Activated CD4-positive, alpha-beta T cell treated with anti-CD3 and anti-CD28 coated beads, Interleukin-2, amount 10 ng/mL, durations not matched to agents 7 days and 5 days (primary cell): ENCODE measurements around the gene ARID1B. TPM values are rescaled to one million over a fixed set of nuclear protein-coding genes. Genes with fewer than 3 reads are reported as not detected.

Experiments
- CTCF ChIA-PET: fragments of 350-600 bp; sonication (Branson Sonifier 250); formaldehyde crosslinking; loops from one replicate; lab custom pipeline; 2021; ENCODE audit warnings: antibody characterized with exemption; lab: Charles Lee
- POLR2A ChIA-PET: fragments of 350-600 bp; sonication (Branson Sonifier 250); formaldehyde crosslinking; loops from one replicate; lab custom pipeline; 2021; ENCODE audit warnings: antibody characterized with exemption; lab: Charles Lee
- DNase-seq: peaks from one replicate; pipeline ENCODE4 v3.0.0-alpha.2; 2020
- H3K27ac Mint-ChIP-seq: one replicate; pipeline ENCODE4 v1.8.0; 2021; ENCODE audit warnings: mild to moderate bottlenecking, moderate library complexity, mixed read lengths
- H3K27me3 Mint-ChIP-seq: one replicate; pipeline ENCODE4 v1.8.0; 2021; ENCODE audit warnings: mixed read lengths
- H3K36me3 Mint-ChIP-seq: one replicate; pipeline ENCODE4 v1.8.0; 2021; ENCODE audit warnings: low read depth, mixed read lengths
- H3K4me1 Mint-ChIP-seq: one replicate; pipeline ENCODE4 v1.8.0; 2021; ENCODE audit warnings: mixed read lengths
- H3K4me3 Mint-ChIP-seq: one replicate; pipeline ENCODE4 v1.8.0; 2021; ENCODE audit warnings: mild to moderate bottlenecking, moderate library complexity, mixed read lengths
- H3K9me3 Mint-ChIP-seq: one replicate; pipeline ENCODE4 v1.8.0; 2021; ENCODE audit warnings: mixed read lengths
- total RNA-seq, 2 experiments: library from RNA; stranded (reverse); gene quantifications; one replicate each; pipeline ENCODE4 v1.2.3, GENCODE V29; 2021

The ARID1B gene
- total RNA-seq, 2 experiments from 2014 or later: 76.8 to 89.6 TPM

DNA sequence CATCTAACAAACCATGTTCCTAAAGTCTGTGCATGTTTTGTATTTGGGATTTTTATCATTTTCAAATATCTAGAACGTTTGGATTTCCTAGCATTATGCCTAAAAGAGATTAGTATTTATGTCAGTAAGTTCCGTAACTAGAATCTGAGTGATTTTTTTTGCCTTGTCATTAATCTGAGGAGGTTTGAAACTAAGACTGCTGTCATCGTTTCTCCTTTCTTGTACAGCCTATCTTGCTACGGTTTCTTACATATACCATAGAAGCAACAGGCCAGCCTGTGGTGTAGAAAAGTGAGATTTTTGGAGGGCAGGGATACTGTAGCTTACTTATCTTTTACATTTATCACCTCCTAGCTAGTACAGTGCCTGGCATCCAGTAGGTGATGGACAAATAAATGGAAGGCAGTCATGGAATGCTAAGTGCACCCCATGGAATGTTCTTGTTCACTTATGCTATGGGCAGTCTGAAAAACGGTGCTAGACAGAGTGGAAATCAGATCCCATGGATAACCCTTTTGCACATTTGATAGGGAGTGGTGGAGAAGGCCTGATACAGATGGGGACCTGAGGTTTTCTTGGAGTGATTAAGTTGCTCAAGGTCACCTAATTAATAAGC is 93.9 kb downstream of the ARID1B start:
- CTCF ChIA-PET: interaction anchor here (1.2 kb wide), 1 partner anchor 54 kb away, joined by 3 read pairs; no protein-coding TSS in a partner anchor
- DNase-seq: no peak
- POLR2A ChIA-PET: no interaction called here
- Mint-ChIP-seq H3K27me3 (no peaks in the 10 kb centered on the region), H3K36me3 (peaks cover 11% of the 10 kb centered on the region), H3K9me3 (no peaks in the 10 kb centered on the region), H3K27ac (no peak overlapping the region), H3K4me1 (peaks cover 36% of the 10 kb centered on the region), H3K4me3 (no peak overlapping the region)

DNA sequence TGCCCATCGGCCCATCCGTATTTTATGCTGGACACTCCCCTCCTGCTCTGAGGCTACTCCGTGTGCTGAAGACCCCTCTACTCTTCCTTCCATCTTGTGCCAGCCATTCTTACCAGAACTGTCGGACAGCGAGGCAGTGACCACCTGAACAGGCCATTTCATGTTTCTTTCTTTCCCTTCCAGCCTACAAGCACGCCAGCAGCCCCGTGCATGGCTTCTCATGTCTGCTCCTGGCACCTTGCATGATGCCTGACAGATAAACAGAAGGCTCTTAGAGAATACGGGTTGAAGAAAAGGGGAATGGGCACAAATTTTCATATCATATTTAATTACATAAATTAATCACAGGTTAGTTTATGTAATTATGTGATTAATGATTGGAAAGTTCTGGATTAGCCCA is 95.7 kb downstream of the ARID1B start:
- H3K27me3 Mint-ChIP-seq: no peaks in the 10 kb centered on the region
- peaks cover 11% of the 10 kb centered on the region for H3K36me3 Mint-ChIP-seq
- no peak overlapping the region for H3K4me3 Mint-ChIP-seq
- H3K27ac Mint-ChIP-seq: no peak overlapping the region
- POLR2A ChIA-PET: no interaction called here
- CTCF ChIA-PET: no interaction called here
- DNase-seq: no peak
- peaks cover 19% of the 10 kb centered on the region for H3K4me1 Mint-ChIP-seq
- H3K9me3 Mint-ChIP-seq: no peaks in the 10 kb centered on the region

DNA sequence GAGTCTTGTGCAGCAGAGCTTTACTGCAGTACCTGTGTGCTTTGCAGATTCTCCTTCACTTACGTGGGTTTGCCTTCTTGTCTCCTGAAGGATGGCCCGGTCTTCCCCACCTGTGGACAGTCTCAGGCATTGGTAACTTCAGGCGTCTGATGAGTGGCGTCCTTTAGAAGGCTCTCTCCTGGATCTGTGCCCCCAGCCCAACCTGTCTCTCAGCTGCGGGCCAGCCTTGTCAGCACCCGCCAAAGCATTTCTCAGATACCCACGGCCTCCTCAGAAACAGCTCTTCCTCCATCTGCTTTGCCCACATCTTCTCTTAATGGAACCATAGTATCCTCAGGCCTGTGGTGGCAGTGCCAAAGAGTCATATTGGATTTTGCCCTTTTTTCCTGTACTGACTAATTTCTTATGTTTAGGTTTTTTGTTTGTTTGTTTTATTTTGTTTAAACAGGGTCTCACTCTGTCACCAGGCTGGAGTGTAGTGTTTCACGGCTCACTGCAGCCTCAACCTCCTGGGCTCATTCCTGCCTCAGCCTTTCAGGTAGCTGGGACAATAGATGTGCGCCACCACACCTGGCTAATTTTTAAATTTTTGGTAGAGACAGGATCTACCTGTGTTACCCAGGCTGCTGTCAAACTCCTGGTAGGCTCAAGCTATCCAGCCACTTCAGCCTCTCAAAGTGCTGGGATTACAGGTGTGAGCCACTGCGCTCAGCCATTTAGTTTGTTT is 96.6 kb downstream of the ARID1B start:
- H3K4me1 Mint-ChIP-seq: peaks cover 16% of the 10 kb centered on the region

DNA sequence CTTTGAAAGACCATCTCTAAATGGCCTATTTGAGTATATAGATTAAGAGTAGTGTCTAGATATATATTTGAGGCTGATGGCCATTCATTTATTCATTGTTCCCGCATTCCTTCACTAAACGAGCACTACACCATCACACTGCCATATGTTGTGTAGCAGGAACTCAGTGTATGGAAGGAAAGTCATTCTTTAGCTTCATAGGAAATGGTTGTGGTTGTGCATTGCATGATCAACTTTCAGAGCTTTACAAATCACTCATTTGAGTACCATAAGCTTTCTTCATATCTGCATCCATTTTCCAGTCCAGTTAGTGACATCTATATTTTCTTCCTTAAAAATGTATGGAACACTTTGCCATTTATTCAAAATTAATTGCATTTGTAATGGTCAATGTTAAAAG is 97.9 kb downstream of the ARID1B start:
- Mint-ChIP-seq H3K4me1 (peaks cover 16% of the 10 kb centered on the region), H3K9me3 (no peaks in the 10 kb centered on the region), H3K36me3 (peaks cover 13% of the 10 kb centered on the region), H3K27me3 (no peaks in the 10 kb centered on the region), H3K4me3 (no peak overlapping the region), H3K27ac (no peak overlapping the region)
- POLR2A ChIA-PET: no interaction called here
- DNase-seq: no peak
- CTCF ChIA-PET: interaction anchor here (1.0 to 1.1 kb wide), 2 partner anchors 9 to 35 kb away, joined by 3 to 4 read pairs; no protein-coding TSS in a partner anchor

More for the DNA sequence above, 96.6 kb downstream of the ARID1B start:
- ChIA-PET CTCF (no interaction called here), POLR2A (no interaction called here)
- no peak overlapping the region for H3K4me3 Mint-ChIP-seq
- no peaks in the 10 kb centered on the region for H3K27me3 Mint-ChIP-seq
- H3K9me3 Mint-ChIP-seq: no peaks in the 10 kb centered on the region
- peaks cover 13% of the 10 kb centered on the region for H3K36me3 Mint-ChIP-seq
- no peak overlapping the region for H3K27ac Mint-ChIP-seq
- no peak for DNase-seq

DNA sequence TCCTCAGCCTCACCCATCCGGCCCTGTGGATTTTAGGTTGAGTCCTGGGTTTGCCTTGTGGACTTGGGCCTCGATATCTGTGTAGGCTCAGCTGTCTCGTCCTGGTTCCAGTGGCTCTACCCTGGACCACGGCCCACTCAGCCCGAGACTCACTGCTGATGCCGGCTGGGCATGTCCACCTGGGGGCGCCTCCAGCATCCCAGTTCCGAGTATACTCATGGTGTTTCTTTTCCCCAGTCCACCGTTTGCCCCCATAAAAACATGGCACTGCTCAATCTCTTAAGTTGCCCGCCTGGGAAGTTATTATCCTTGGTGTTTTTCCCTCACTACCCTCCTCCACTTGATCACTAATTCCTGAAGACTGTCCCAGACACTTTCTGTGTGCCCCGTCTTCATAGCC is 99.1 kb downstream of the ARID1B start:
- Mint-ChIP-seq H3K36me3 (peaks cover 13% of the 10 kb centered on the region), H3K9me3 (no peaks in the 10 kb centered on the region), H3K27ac (no peak overlapping the region), H3K27me3 (no peaks in the 10 kb centered on the region), H3K4me3 (no peak overlapping the region), H3K4me1 (peaks cover 16% of the 10 kb centered on the region)
- POLR2A ChIA-PET: no interaction called here
- CTCF ChIA-PET: no interaction called here
- no peak for DNase-seq

DNA sequence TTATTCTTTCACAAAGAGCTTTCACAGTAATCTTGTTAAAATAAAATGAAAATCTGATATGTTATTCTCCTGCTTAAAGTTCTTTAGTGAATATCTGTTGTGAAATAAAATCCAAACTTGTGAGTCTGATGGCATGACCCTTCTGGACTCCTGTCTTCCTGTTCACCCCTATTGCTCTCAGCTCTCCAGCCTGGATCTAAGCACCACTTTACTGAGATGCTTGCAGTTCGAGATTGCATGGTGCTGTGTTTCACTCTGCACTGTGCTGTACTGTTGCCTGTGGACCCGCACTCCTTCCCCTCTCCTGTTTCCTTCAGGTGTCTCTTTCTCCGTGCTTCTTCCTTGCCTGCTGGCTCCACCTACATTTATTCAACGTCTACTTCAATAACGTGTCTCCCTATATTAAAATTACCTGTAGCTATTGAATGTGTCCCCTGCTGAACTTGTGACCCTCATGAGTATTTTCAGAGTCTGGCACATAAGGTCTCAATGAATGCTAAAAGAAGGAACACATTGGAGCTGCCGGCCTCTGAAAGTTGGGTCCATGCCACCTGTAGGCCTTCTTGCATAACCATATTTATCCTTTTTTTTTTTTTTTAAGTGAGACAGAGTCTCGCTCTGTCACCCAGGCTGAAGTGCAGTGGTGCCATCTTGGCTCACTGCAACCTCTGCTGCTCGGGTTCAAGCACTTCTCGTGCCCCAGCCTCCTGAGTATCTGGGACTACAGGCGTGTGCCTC is 100.1 kb downstream of the ARID1B start:
- no peak overlapping the region for H3K27ac Mint-ChIP-seq
- H3K36me3 Mint-ChIP-seq: peaks cover 13% of the 10 kb centered on the region
- H3K27me3 Mint-ChIP-seq: no peaks in the 10 kb centered on the region
- H3K9me3 Mint-ChIP-seq: no peaks in the 10 kb centered on the region
- ChIA-PET POLR2A (no interaction called here), CTCF (interaction anchor here (0.9 kb wide), 1 partner anchor 11 kb away, joined by 3 read pairs; no protein-coding TSS in a partner anchor)
- no peak for DNase-seq
- peaks cover 24% of the 10 kb centered on the region for H3K4me1 Mint-ChIP-seq
- H3K4me3 Mint-ChIP-seq: no peak overlapping the region

DNA sequence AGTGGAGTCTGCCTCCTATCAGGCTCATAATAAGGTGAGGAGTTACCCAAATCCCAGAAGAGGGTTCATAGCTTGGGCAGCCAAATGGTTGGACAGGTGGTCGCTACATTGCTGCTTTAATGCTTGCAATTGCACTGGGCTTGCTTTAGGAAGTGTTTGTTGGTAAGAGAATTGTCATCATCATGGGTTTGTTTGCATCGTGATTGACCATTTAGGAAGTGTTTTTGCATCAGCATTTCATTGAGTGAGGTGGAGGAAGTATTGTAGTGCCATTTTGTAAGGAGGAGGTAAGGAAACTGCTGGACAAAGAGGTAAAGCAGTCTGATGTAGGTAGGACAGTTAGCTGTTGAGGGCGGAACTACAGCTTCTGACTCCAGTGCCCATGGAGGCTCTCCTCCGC is 101.5 kb downstream of the ARID1B start:
- ChIA-PET POLR2A (no interaction called here), CTCF (no interaction called here)
- no peak overlapping the region for H3K4me3 Mint-ChIP-seq

DNA sequence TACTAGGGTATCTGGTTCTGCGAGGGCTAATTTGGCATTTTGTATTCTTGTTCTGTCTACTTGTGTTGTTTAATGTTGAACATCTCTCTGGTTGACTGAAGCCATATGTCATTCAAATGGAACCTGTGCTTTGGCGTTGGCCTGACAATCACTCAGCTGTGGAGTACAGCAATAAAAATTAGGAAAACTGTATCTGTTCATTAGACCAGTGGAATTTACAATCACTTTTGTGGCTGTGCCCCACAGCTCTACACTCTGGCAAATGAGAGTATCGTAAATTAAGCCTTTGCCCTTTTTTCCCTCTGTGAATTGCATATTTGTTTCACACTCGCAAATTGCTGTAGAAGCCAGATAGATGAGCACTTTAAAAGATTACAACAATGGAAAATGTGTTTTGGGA is 102.0 kb downstream of the ARID1B start:
- Mint-ChIP-seq H3K4me1 (peaks cover 34% of the 10 kb centered on the region), H3K4me3 (no peak overlapping the region), H3K27ac (no peak overlapping the region), H3K9me3 (no peaks in the 10 kb centered on the region), H3K27me3 (no peaks in the 10 kb centered on the region), H3K36me3 (peaks cover 6% of the 10 kb centered on the region)
- ChIA-PET CTCF (no interaction called here), POLR2A (no interaction called here)
- DNase-seq: no peak

More for the DNA sequence above, 101.5 kb downstream of the ARID1B start:
- H3K27me3 Mint-ChIP-seq: no peaks in the 10 kb centered on the region
- H3K27ac Mint-ChIP-seq: no peak overlapping the region
- H3K36me3 Mint-ChIP-seq: peaks cover 10% of the 10 kb centered on the region
- DNase-seq: no peak
- H3K4me1 Mint-ChIP-seq: peaks cover 36% of the 10 kb centered on the region
- H3K9me3 Mint-ChIP-seq: no peaks in the 10 kb centered on the region

DNA sequence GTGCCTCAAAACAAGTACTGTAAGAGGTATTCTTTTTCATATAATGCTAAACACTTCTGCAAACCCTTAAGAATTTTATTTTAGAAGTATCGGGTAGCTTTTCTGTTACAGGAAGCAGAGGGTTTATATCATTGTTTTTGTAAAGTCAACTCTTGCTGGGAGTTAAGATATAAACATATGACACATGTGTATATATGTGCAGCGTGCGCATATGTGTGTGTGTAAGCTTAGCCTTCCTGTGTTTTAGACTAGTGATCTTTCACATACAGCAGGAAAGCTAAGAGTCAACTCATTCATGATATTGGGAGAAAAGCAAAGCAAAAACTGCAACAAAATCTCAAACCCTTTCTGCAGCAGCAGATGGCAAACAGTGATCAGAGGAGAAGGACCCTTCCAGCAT is 102.4 kb downstream of the ARID1B start:
- CTCF ChIA-PET: interaction anchor here (1.0 kb wide), 1 partner anchor 103 kb away, joined by 4 read pairs; the partner anchor contains the start of gene ARID1B

DNA sequence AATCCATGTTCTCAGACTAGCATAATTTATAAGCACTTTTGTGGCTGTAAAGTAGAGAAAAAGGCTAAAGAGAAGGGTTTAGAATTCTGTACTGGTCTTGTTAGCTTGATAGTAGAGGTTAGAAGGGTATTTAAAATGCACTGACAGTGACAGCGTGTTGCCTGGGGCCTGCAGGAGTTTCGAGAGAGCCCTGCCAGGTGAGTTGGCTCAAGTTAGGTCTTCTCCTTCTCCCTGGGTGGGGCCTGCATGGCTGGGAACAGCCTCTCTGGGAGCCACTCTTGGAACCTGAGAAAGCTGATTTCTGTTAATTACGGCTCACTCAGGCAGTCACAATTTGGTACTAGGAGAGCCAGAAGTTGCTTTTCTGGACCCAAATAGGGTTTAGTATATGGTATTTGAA is 103.7 kb downstream of the ARID1B start:
- no peaks in the 10 kb centered on the region for H3K27me3 Mint-ChIP-seq
- no peaks in the 10 kb centered on the region for H3K9me3 Mint-ChIP-seq
- peaks cover 2% of the 10 kb centered on the region for H3K36me3 Mint-ChIP-seq
- CTCF ChIA-PET: no interaction called here
- H3K27ac Mint-ChIP-seq: no peak overlapping the region
- POLR2A ChIA-PET: interaction anchor here (0.7 kb wide), 1 partner anchor 39 kb away, joined by 4 read pairs; no protein-coding TSS in a partner anchor
- no peak overlapping the region for H3K4me3 Mint-ChIP-seq
- no peak for DNase-seq
- H3K4me1 Mint-ChIP-seq: peaks cover 28% of the 10 kb centered on the region

More for the DNA sequence above, 102.4 kb downstream of the ARID1B start:
- DNase-seq: no peak
- no peaks in the 10 kb centered on the region for H3K9me3 Mint-ChIP-seq
- peaks cover 32% of the 10 kb centered on the region for H3K4me1 Mint-ChIP-seq
- peaks cover 3% of the 10 kb centered on the region for H3K36me3 Mint-ChIP-seq
- no peak overlapping the region for H3K4me3 Mint-ChIP-seq
- POLR2A ChIA-PET: no interaction called here
- no peaks in the 10 kb centered on the region for H3K27me3 Mint-ChIP-seq
- no peak overlapping the region for H3K27ac Mint-ChIP-seq

DNA sequence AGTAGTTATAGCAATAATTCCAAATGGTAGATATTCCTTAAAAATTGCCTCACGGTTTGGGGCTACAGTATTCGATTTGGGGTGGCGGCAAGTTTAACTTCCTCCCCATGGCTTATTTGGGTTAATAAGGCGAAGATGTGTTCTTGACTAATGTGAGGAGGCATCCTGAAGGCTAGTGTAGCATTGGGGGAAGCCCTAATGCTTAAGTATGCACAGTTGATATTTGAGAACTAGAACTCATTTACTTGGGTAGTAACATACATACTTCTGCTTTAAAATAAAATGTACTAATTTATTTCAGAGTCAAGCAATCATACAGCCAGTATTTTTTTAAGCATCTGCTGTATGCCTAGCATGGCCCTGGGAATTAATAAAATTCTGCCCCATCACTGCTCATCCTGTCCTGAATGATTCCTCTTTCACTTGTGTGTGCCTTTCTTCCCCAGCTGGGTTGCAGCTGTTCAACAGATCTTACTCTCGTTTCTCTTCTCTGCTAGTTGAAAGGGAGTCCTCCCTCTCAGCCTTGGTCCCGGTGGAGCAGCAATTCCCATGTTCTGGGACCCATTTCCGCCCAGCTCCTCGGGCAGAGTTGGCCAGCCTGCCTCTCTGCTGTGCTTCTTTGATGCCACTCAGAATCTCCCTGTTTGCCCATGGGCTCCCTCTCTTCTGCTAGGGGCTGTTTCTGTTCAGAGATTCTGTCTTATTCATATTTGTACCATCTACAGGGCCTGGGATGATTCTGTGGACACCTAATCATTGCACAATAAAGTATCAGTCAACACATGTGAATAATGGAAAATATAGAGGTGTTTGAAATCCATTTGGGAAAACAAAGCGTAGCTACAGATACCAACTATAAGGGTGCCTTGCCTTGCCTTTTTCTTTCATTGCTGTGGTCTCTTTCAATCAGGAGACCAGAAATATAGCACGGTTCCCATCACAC is 104.8 kb downstream of the ARID1B start:
- Mint-ChIP-seq H3K9me3 (no peaks in the 10 kb centered on the region), H3K27me3 (no peaks in the 10 kb centered on the region), H3K4me3 (no peak overlapping the region), H3K27ac (no peak overlapping the region), H3K36me3 (peaks cover 5% of the 10 kb centered on the region), H3K4me1 (peaks cover 35% of the 10 kb centered on the region)
- DNase-seq: no peak
- ChIA-PET POLR2A (interaction anchor here (0.7 kb wide), 1 partner anchor 38 kb away, joined by 4 read pairs; no protein-coding TSS in a partner anchor), CTCF (no interaction called here)
